Activated naive CD4-positive, alpha-beta T cell treated with anti-CD3 and anti-CD28 coated beads, Interleukin-2, amount 50 U/mL, for 72 hours (primary cell): ENCODE data around the gene DNAJC6. TPM values are rescaled to one million over a fixed set of nuclear protein-coding genes. Genes with fewer than 3 reads are reported as not detected.

Experiments
- ATAC-seq, 2 donors: fragments of 150-1000 bp; cut with Tn5 transposase; 2 replicates each; pipeline ENCODE4 v1.10.0; 2021; ENCODE audit warnings: mild to moderate bottlenecking in 2 of 2, moderate library complexity in 2 of 2
- DNase-seq, 2 donors: peaks; one replicate each; pipeline ENCODE4 v3.0.0; 2021 to 2022; ENCODE audit warnings: low spot score in 2 of 2
- H3K27ac Mint-ChIP-seq, 2 donors: one replicate each; pipeline ENCODE4 v1.8.0; 2022; ENCODE audit warnings: mild to moderate bottlenecking in 2 of 2, mixed read lengths in 2 of 2
- H3K36me3 Mint-ChIP-seq, 2 donors: one replicate each; pipeline ENCODE4 v1.8.0; 2022; ENCODE audit warnings: mixed read lengths in 2 of 2
- H3K9me3 Mint-ChIP-seq, 2 donors: one replicate each; pipeline ENCODE4 v1.8.0; 2022; ENCODE audit warnings: mixed read lengths in 2 of 2
- total RNA-seq, 2 donors: library from RNA; stranded (reverse); gene quantifications; one replicate each; pipeline ENCODE4 v1.2.3, GENCODE V29; 2022

DNAJC6 gene
- total RNA-seq, 2 donors from 2014 or later: 0.91 to 3.1 TPM

GRCh38 chr1:65330822-65331221 is 21.5 kb downstream of the DNAJC6 start:
- Mint-ChIP-seq H3K27ac (no peak overlapping the region), H3K36me3 (no peaks in the 10 kb centered on the region), H3K9me3 (no peaks in the 10 kb centered on the region)
- DNase-seq (no peak), ATAC-seq (no peak)

GRCh38 chr1:65332821-65333220 is 23.5 kb downstream of the DNAJC6 start:
- Mint-ChIP-seq H3K36me3 (no peaks in the 10 kb centered on the region), H3K27ac (no peak overlapping the region), H3K9me3 (no peaks in the 10 kb centered on the region)
- DNase-seq: no peak
- no peak for ATAC-seq

GRCh38 chr1:65334081-65334480 is 24.7 kb downstream of the DNAJC6 start:
- no peaks in the 10 kb centered on the region for H3K9me3 Mint-ChIP-seq
- no peak for DNase-seq
- no peak overlapping the region for H3K27ac Mint-ChIP-seq
- ATAC-seq: no peak
- H3K36me3 Mint-ChIP-seq: no peaks in the 10 kb centered on the region

- DNase-seq: no peak
- Mint-ChIP-seq H3K36me3 (no peaks in the 10 kb centered on the region), H3K9me3 (no peaks in the 10 kb centered on the region), H3K27ac (no peak overlapping the region)
- no peak for ATAC-seq
Measured at GRCh38 chr1:65339866-65340468, 30.6 kb downstream of the DNAJC6 start.

- ATAC-seq (no peak), DNase-seq (no peak)
Measured at GRCh38 chr1:65341381-65341780, 32.0 kb downstream of the DNAJC6 start.

GRCh38 chr1:65343286-65343685 is 33.9 kb downstream of the DNAJC6 start:
- Mint-ChIP-seq H3K36me3 (no peaks in the 10 kb centered on the region), H3K9me3 (no peaks in the 10 kb centered on the region), H3K27ac (no peak overlapping the region)
- DNase-seq (no peak), ATAC-seq (no peak)

More at GRCh38 chr1:65341381-65341780, 32.0 kb downstream of the DNAJC6 start:
- H3K36me3 Mint-ChIP-seq: no peaks in the 10 kb centered on the region
- no peaks in the 10 kb centered on the region for H3K9me3 Mint-ChIP-seq
- no peak overlapping the region for H3K27ac Mint-ChIP-seq

GRCh38 chr1:65344171-65344814 is 35.0 kb downstream of the DNAJC6 start:
- DNase-seq (no peak), ATAC-seq (no peak)
- Mint-ChIP-seq H3K9me3 (no peaks in the 10 kb centered on the region), H3K27ac (no peak overlapping the region), H3K36me3 (no peaks in the 10 kb centered on the region)

GRCh38 chr1:65346190-65346589 is 36.8 kb downstream of the DNAJC6 start:
- H3K27ac Mint-ChIP-seq: no peak overlapping the region
- H3K9me3 Mint-ChIP-seq: no peaks in the 10 kb centered on the region
- DNase-seq (no peak), ATAC-seq (no peak)
- H3K36me3 Mint-ChIP-seq: no peaks in the 10 kb centered on the region

GRCh38 chr1:65355031-65355712 is 45.8 kb downstream of the DNAJC6 start:
- ATAC-seq (no peak), DNase-seq (no peak)
- Mint-ChIP-seq H3K9me3 (no peaks in the 10 kb centered on the region), H3K27ac (no peak overlapping the region), H3K36me3 (no peaks in the 10 kb centered on the region)

GRCh38 chr1:65357291-65357960 is 48.1 kb downstream of the DNAJC6 start:
- ATAC-seq (no peak), DNase-seq (no peak)
- no peak overlapping the region for H3K27ac Mint-ChIP-seq
- no peaks in the 10 kb centered on the region for H3K9me3 Mint-ChIP-seq
- H3K36me3 Mint-ChIP-seq: no peaks in the 10 kb centered on the region

- DNase-seq (no peak), ATAC-seq (no peak)
- Mint-ChIP-seq H3K9me3 (no peaks in the 10 kb centered on the region), H3K36me3 (no peaks in the 10 kb centered on the region), H3K27ac (no peak overlapping the region)
Measured at GRCh38 chr1:65359888-65360287, 50.5 kb downstream of the DNAJC6 start.

- ATAC-seq: no peak
- no peak for DNase-seq
- Mint-ChIP-seq H3K36me3 (no peaks in the 10 kb centered on the region), H3K27ac (no peak overlapping the region), H3K9me3 (no peaks in the 10 kb centered on the region)
Measured at GRCh38 chr1:65360648-65361047, 51.3 kb downstream of the DNAJC6 start.

GRCh38 chr1:65362545-65362944 is 53.2 kb downstream of the DNAJC6 start:
- no peak overlapping the region for H3K27ac Mint-ChIP-seq
- no peaks in the 10 kb centered on the region for H3K36me3 Mint-ChIP-seq
- no peak for ATAC-seq
- no peak for DNase-seq
- H3K9me3 Mint-ChIP-seq: no peaks in the 10 kb centered on the region

GRCh38 chr1:65363484-65363883 is 54.1 kb downstream of the DNAJC6 start:
- DNase-seq: no peak
- Mint-ChIP-seq H3K27ac (no peak overlapping the region), H3K9me3 (no peaks in the 10 kb centered on the region), H3K36me3 (no peaks in the 10 kb centered on the region)
- no peak for ATAC-seq

- H3K27ac Mint-ChIP-seq: no peak overlapping the region
- no peak for ATAC-seq
- DNase-seq: no peak
- H3K9me3 Mint-ChIP-seq: no peaks in the 10 kb centered on the region
- H3K36me3 Mint-ChIP-seq: no peaks in the 10 kb centered on the region
Measured at GRCh38 chr1:65368403-65368802, 59.1 kb downstream of the DNAJC6 start.

GRCh38 chr1:65371544-65371943 is 62.2 kb downstream of the DNAJC6 start:
- ATAC-seq: no peak
- H3K27ac Mint-ChIP-seq: no peak overlapping the region
- DNase-seq: no peak
- H3K9me3 Mint-ChIP-seq: no peaks in the 10 kb centered on the region
- H3K36me3 Mint-ChIP-seq: no peaks in the 10 kb centered on the region

- Mint-ChIP-seq H3K36me3 (no peaks in the 10 kb centered on the region), H3K9me3 (no peaks in the 10 kb centered on the region), H3K27ac (no peak overlapping the region)
- DNase-seq (no peak), ATAC-seq (no peak)
Measured at GRCh38 chr1:65372557-65372956, 63.2 kb downstream of the DNAJC6 start.
